ENCODE results near the gene TMC4.

Gene TMC4

DNA sequence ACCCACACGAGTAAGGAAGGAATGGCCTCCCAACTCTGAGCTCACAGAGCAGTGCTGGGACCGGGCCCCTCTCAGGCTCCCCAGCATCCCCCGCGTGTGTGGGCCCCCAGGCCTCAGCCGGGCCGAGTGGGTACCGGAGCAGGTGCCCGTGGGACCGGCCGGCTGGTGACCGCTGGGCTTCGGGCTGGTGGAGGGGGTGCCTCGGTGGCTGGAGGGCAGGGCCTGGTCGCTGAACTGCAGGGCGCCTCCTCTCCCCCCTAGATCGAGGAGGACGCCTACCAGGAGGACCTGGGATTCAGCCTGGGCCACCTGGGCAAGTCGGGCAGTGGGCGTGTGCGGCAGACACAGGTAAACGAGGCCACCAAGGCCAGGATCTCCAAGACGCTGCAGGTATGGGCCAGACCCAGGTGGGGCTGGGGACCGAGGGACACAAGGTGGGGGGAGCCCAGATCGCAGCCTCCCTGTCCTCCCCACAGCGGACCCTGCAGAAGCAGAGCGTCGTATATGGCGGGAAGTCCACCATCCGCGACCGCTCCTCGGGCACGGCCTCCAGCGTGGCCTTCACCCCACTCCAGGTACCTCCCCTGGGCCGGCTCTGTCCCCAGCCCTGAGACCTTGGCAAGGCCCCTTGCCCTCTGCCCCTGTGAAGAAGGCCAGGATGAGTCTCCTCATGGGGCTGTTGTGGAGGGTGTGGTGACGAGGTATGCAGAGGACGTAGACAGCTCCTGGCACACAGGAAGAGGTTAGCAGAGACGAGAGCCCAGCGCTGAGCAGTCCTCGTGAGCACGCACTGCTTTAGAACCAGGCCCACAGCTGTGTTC, 44.0 kb downstream of the TMC4 start:
- DNase-seq, result no peak

- DNase-seq, result no peak
Observed at GRCh38 chr19:54128441-54128725, 44.6 kb downstream of the TMC4 start.

- no peak for DNase-seq
Observed at GRCh38 chr19:54127688-54128440, 45.1 kb downstream of the TMC4 start.

- no peak for DNase-seq
Observed at GRCh38 chr19:54125713-54126112, 47.2 kb downstream of the TMC4 start.

DNA sequence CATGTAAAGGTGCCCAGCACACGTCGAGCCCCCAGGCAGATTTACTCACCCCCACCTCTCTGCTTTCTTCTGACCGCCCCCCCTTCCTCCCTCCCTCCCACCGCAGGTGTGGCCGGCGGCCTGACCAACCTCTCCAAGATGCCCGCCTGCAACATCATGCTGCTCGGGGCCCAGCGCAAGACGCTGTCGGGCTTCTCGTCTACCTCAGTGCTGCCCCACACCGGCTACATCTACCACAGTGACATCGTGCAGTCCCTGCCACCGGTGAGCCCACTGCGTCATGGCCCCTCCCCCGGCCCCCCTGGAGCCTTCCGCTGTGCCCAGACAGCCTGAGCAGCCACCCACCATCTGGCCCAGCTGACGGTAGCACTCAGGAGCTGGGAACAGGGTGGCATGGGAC, 48.6 kb downstream of the TMC4 start:
- DNase-seq, result no peak

GRCh38 chr19:54123682-54124081, 49.3 kb downstream of the TMC4 start:
- no peak for DNase-seq

DNA sequence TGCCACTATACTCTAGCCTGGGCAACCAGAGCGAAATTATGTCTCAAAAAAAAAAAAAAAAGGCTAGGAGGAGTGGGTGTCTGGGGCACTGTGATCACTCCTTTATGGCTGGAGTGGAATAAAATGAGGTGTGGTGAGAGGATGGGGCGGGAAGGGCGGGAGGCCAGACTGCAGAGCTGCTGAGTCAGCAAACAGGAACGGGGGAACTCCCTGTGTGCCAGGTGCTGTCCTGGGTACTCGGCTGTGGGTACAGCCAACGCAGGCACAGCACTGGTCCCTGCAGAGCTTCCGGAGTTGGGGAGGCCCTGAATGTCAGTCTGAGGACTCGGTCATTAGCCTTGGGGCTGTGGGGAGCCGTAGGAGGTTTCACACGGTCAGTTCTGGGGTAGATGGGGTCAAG, 51.7 kb downstream of the TMC4 start:
- DNase-seq, result no peak

DNA sequence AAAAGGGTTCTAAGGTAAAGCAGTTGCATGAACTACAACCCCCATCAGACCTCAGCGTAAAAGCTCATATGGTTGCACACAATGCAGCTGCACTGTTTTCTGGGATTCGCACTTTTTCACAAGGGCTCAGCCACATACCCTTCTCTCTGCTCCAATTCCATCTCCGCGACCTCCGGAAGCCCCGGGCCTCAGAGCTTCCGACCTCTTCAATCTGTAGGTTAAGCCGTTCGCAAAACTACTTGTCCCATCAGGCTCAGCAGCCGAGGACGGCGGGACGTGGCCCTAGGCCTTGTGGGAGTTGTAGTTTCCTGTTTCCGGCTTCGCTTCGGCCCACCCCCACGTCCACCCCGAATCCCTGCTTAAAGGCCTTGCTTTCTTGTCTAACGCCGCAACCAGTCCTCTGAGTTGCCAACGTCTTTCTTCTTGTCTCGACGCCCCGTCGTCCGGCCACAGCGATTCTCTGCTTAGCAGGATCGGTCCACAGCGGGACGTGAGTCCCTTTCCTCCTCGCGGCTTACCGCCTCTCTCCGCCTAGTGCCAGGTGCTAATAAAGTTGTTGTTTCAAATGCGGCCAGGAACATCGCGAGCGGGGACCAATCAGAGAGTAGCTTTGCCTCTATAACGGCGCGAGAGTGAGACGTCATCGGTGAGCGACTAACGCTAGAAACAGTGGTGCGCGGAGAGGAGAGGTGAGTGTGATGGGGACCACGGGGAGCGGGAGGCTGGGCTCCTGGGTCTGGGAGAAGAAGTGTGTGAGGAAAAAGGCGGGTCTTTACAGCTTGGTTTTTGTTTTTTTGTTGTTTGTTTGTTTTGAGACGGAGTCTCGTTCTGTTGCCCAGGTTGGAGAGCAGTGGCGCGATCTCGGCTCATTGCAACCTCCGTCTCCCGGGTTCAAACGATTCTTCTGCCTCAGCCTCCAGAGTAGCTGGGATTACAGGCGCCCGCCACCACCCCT, 57.6 kb downstream of the TMC4 start, which contains the start of the genes PRPF31 and TFPT:
TSS of gene PRPF31 (plus strand) at position 646 of the 955 bp plus-strand sequence. CDS start 2,525 bp downstream, outside the sequence.
TSS of gene TFPT (minus strand) at position 549 of the 955 bp plus-strand sequence. CDS start at position 161, 388 bp downstream.
- DNase-seq, result peak; percentile 93 to 97

DNA sequence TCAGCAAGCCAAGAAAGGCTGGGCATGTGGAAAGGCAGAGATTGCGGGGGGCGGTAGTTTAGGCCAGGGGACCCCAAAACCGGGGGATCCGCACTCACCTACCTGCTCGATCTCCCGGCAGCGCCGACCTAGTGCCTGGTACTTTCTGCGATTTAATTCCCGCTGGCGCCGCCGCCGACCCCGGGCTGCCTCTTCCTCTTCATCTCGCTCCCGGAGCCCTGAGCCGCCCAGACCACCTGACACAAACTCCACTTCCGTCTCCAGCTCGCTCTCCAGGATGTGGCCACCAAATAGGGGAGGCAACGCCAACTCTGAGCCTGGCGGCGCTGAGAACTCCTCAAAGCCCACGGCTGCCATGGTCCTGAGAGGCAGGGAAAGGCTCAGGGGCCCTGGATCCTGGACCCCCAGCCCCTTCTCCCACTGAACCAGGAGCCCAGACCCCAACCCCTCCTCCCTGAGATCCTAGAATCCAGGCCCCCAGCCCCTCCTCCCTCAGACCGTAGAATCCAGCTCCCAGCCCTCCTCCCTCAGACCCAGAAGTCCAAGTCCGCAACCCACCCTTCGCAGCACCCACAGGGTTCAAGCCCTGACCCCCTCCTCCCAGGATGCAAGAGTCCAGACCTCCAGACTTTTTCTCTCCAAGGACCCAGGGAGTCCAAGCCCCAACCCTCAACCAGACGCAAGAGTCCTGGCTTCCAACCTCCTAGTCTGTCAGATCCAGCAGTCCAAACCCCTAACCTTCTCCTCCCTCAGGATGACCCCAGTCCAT, 58.4 kb downstream of the TMC4 start:
- DNase-seq, result peak; percentile 10 to 59

Data from CD4-positive, alpha-beta T cell treated with Interferon alpha-2 for 1 hour (primary cell).